DOHH2 (cell line): ENCODE data around the gene CHIT1.
"Not testable (repeated sequence)": the region's sequence is repeated elsewhere in the genome, so short reads cannot be mapped to it uniquely, and the experiment has no call there.

Source experiments
- EZH2phosphoT487 ChIP-seq: fragments of 200-600 bp; sonication (generic); IDR thresholded peaks from 2 replicates; pipeline ENCODE4 v1.6.1; 2017; ENCODE audit warnings: borderline replicate concordance, mild to moderate bottlenecking, antibody characterized with exemption, low read length, moderate library complexity, mixed read lengths
- TF ChIP-seq, protein P1 (sequence below): fragments of 200-600 bp; sonication (generic); IDR thresholded peaks from one replicate; pipeline ENCODE4 v1.5.1; 2014; ENCODE audit warnings: antibody characterized with exemption, mild to moderate bottlenecking, low read depth, low read length; ENCODE audit not compliant: poor library complexity, severe bottlenecking

DNA sequence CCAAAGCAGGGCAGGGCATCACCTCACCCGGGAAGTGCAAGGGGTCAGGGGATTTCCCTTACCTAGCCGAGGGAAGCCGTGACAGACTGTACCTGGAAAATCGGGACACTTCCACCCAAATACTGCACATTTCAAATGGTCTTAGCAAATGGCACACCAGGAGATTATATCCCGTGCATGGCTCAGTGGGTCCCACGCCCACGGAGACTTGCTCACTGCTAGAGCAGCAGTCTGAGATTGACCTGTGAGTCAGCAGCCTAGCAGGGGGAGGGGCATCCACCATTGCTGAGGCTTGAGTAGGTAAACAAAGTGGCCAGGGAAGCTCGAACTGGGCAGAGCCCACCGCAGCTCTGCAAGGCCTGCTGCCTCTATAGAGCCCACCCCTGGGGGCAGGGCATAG, 27.2 kb upstream of the CHIT1 start:
- TF ChIP-seq, protein P1, sequence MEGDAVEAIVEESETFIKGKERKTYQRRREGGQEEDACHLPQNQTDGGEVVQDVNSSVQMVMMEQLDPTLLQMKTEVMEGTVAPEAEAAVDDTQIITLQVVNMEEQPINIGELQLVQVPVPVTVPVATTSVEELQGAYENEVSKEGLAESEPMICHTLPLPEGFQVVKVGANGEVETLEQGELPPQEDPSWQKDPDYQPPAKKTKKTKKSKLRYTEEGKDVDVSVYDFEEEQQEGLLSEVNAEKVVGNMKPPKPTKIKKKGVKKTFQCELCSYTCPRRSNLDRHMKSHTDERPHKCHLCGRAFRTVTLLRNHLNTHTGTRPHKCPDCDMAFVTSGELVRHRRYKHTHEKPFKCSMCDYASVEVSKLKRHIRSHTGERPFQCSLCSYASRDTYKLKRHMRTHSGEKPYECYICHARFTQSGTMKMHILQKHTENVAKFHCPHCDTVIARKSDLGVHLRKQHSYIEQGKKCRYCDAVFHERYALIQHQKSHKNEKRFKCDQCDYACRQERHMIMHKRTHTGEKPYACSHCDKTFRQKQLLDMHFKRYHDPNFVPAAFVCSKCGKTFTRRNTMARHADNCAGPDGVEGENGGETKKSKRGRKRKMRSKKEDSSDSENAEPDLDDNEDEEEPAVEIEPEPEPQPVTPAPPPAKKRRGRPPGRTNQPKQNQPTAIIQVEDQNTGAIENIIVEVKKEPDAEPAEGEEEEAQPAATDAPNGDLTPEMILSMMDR = not testable (repeated sequence)
- TF ChIP-seq EZH2phosphoT487 = not testable (repeated sequence)
